DOHH2 (cell line): ENCODE results near the gene KLHL26.

Experiments used
- H3F3A ChIP-seq: fragments of 200-600 bp; sonication (generic), shearing (Covaris generic); 2 replicates; pipeline ENCODE4 v1.6.0; 2016; ENCODE audit warnings: antibody characterized with exemption, mild to moderate bottlenecking; ENCODE audit not compliant: control insufficient read depth, insufficient read depth
- H3K27ac ChIP-seq: fragments of 200-600 bp; sonication (generic); 2 replicates; pipeline ENCODE4 v1.5.1; 2014; ENCODE audit warnings: low read depth, mild to moderate bottlenecking, low read length, moderate library complexity
- H3K27me3 ChIP-seq: fragments of 200-600 bp; sonication (generic); 2 replicates; pipeline ENCODE4 v1.6.1; 2014; ENCODE audit warnings: mild to moderate bottlenecking, low read length, mixed read lengths; ENCODE audit not compliant: control insufficient read depth
- H3K36me3 ChIP-seq: fragments of 200-600 bp; sonication (generic); 2 replicates; pipeline ENCODE4 v1.6.1; 2014; ENCODE audit warnings: mild to moderate bottlenecking, low read length, moderate library complexity, mixed read lengths; ENCODE audit not compliant: control insufficient read depth
- H3K4me1 ChIP-seq: fragments of 200-600 bp; sonication (generic); 2 replicates; pipeline ENCODE4 v1.6.1; 2014; ENCODE audit warnings: mild to moderate bottlenecking, low read length, mixed read lengths; ENCODE audit not compliant: control insufficient read depth
- H3K4me2 ChIP-seq: fragments of 200-600 bp; sonication (generic); 2 replicates; pipeline ENCODE4 v1.6.0; 2014; ENCODE audit warnings: mild to moderate bottlenecking, low read length, moderate library complexity
- H3K4me3 ChIP-seq: fragments of 200-600 bp; sonication (generic); 2 replicates; pipeline ENCODE4 v1.5.1; 2014; ENCODE audit warnings: mild to moderate bottlenecking, low read length, mixed read lengths
- H3K79me2 ChIP-seq: fragments of 200-600 bp; sonication (generic); 2 replicates; pipeline ENCODE4 v1.6.1; 2014; ENCODE audit warnings: mild to moderate bottlenecking, low read length, mixed read lengths; ENCODE audit not compliant: control insufficient read depth
- H3K9me2 ChIP-seq: fragments of 200-600 bp; sonication (generic); replicated peaks from 2 replicates; pipeline ENCODE4 v1.6.1; 2014; ENCODE audit warnings: mild to moderate bottlenecking, low read length, mixed read lengths; ENCODE audit not compliant: control insufficient read depth
- H3K9me3 ChIP-seq: fragments of 200-600 bp; sonication (generic); 2 replicates; pipeline ENCODE4 v1.6.1; 2014; ENCODE audit warnings: antibody characterized with exemption, low read length, mixed read lengths; ENCODE audit not compliant: control insufficient read depth, insufficient read depth
- H4K20me1 ChIP-seq: fragments of 200-600 bp; sonication (generic); 2 replicates; pipeline ENCODE4 v1.6.0; 2014; ENCODE audit warnings: low read depth, mild to moderate bottlenecking, antibody characterized with exemption, low read length, moderate library complexity; ENCODE audit not compliant: control insufficient read depth, insufficient read depth
- CTCF ChIP-seq: fragments of 200-600 bp; sonication (generic); IDR thresholded peaks from one replicate; pipeline ENCODE4 v1.5.1; 2014; ENCODE audit warnings: antibody characterized with exemption, mild to moderate bottlenecking, low read depth, low read length; ENCODE audit not compliant: poor library complexity, severe bottlenecking
- EZH2phosphoT487 ChIP-seq: fragments of 200-600 bp; sonication (generic); IDR thresholded peaks from 2 replicates; pipeline ENCODE4 v1.6.1; 2017; ENCODE audit warnings: borderline replicate concordance, mild to moderate bottlenecking, antibody characterized with exemption, low read length, moderate library complexity, mixed read lengths

The KLHL26 gene

GRCh38 chr19:18682807-18683108, 45.9 kb downstream of the KLHL26 start:
- H3K79me2 ChIP-seq = peaks cover 26% of the 10 kb centered on the region
- 0 out of 2 replicates have a peak, but pooled peaks cover 3% of the 10 kb centered on the region for H4K20me1 ChIP-seq
- no peaks in the 10 kb centered on the region for H3K9me2 ChIP-seq
- no peaks in the 10 kb centered on the region for H3K27me3 ChIP-seq
- no peaks in the 10 kb centered on the region for H3K36me3 ChIP-seq
- H3K4me1 ChIP-seq = peaks cover 21% of the 10 kb centered on the region
- peak overlapping the region; percentile 90 for H3K4me2 ChIP-seq
- H3K27ac ChIP-seq = no peak overlapping the region
- no peak for TF ChIP-seq CTCF
- no peak for TF ChIP-seq EZH2phosphoT487
- no peaks in the 10 kb centered on the region for H3K9me3 ChIP-seq
- H3K4me3 ChIP-seq = peak overlapping the region; percentile 89
- H3F3A ChIP-seq = no peaks in the 10 kb centered on the region

- no peak for TF ChIP-seq CTCF
- no peak for TF ChIP-seq EZH2phosphoT487
- Histone ChIP-seq H3K9me3 (no peaks in the 10 kb centered on the region), H4K20me1 (0 out of 2 replicates have a peak, but pooled peaks cover 3% of the 10 kb centered on the region), H3K4me2 (peak within 1 kb of the TSS; percentile 95), H3K9me2 (no peaks in the 10 kb centered on the region), H3K27me3 (no peaks in the 10 kb centered on the region), H3F3A (no peaks in the 10 kb centered on the region), H3K27ac (peak within 1 kb of the TSS; percentile 34), H3K4me3 (peak within 1 kb of the TSS; percentile 89), H3K79me2 (peaks cover 31% of the 10 kb centered on the region), H3K4me1 (peaks cover 21% of the 10 kb centered on the region), H3K36me3 (no peaks in the 10 kb centered on the region)
Observed at GRCh38 chr19:18683109-18683957, 46.5 kb downstream of the KLHL26 start, which contains the start of gene CRTC1. CRTC1 (plus strand) TSS chr19:18683680; CDS start chr19:18683703, 23 bp downstream.

GRCh38 chr19:18683958-18684641, 47.3 kb downstream of the KLHL26 start:
- TF ChIP-seq EZH2phosphoT487 = no peak
- no peak for TF ChIP-seq CTCF
- no peaks in the 10 kb centered on the region for H3K36me3 ChIP-seq
- H3K4me1 ChIP-seq = peaks cover 21% of the 10 kb centered on the region

More at GRCh38 chr19:18683958-18684641, 47.3 kb downstream of the KLHL26 start:
- no peaks in the 10 kb centered on the region for H3K27me3 ChIP-seq
- peak overlapping the region; percentile 95 for H3K4me2 ChIP-seq
- H3K79me2 ChIP-seq = peaks cover 31% of the 10 kb centered on the region
- no peaks in the 10 kb centered on the region for H3K9me3 ChIP-seq
- no peaks in the 10 kb centered on the region for H3K9me2 ChIP-seq
- peak overlapping the region; percentile 89 for H3K4me3 ChIP-seq
- 0 out of 2 replicates have a peak, but pooled peaks cover 3% of the 10 kb centered on the region for H4K20me1 ChIP-seq
- no peaks in the 10 kb centered on the region for H3F3A ChIP-seq
- H3K27ac ChIP-seq = no peak overlapping the region
